Measurements from ENCODE around the gene LMAN2L. TPM values are rescaled to one million over a fixed set of nuclear protein-coding genes. Genes with fewer than 3 reads are reported as not detected.

The LMAN2L gene
- total and polyA plus RNA-seq, 2 donors (not counting 1 experiment from before 2014, with no cell fraction given) = 5.7 to 10.7 TPM

GRCh38 chr2:96683972-96684820 lies 55.7 kb downstream of the LMAN2L start:
- ChIA-PET CTCF (no interaction called here), POLR2A (no interaction called here)
- Histone ChIP-seq H3K79me2 (ENCODE audit: control insufficient read depth, insufficient read depth, low read length) (no peaks in the 10 kb centered on the region), H3K9ac (ENCODE audit: low read length) (no peak overlapping the region), H3K27me3 (replicated peaks in 1 of 4; ENCODE audit: control extremely low read depth in 1 of 4, control insufficient read depth in 3 of 4, insufficient read depth in 4 of 4, low read length in 3 of 4) (peaks cover 0 to 4% (median 1%) of the 10 kb centered on the region in 4 experiments), H3K4me2 (replicated peaks; ENCODE audit: low read depth, low read length, poor library complexity, severe bottlenecking) (no peak overlapping the region), H3K36me3 (replicated peaks in 1 of 2; ENCODE audit: control extremely low read depth in 1 of 2, control insufficient read depth in 1 of 2, extremely low read depth in 1 of 2, insufficient read depth in 2 of 2, low read length in 1 of 2) (no peaks in the 10 kb centered on the region), H3K9me3 (ENCODE audit: control extremely low read depth in 1 of 3, control insufficient read depth in 2 of 3, insufficient read depth in 1 of 3, low read length in 2 of 3) (no peaks in the 10 kb centered on the region), H2AFZ (ENCODE audit: insufficient read depth, low read depth, low read length, poor library complexity, severe bottlenecking) (no peak overlapping the region), H4K20me1 (ENCODE audit: control insufficient read depth, insufficient read depth, low read length, poor library complexity, severe bottlenecking) (no peaks in the 10 kb centered on the region), H3K4me3 (ENCODE audit: control extremely low read depth in 1 of 5, extremely low read depth in 1 of 5, insufficient read depth in 1 of 5, low read depth in 2 of 5, low read length in 4 of 5) (no peak overlapping the region), H3K27ac (ENCODE audit: low read length in 2 of 2) (no peak overlapping the region), H3K4me1 (ENCODE audit: control insufficient read depth in 2 of 2, insufficient read depth in 2 of 2, low read length in 2 of 2) (no peaks in the 10 kb centered on the region)
- WGBS (ENCODE audit: insufficient coverage) = 93% methylated on average over 13 of the region's 13 CpGs
- H3K4me1 Mint-ChIP-seq = no peaks in the 10 kb centered on the region
- H3K9me3 Mint-ChIP-seq (ENCODE audit: insufficient read depth) = no peaks in the 10 kb centered on the region
- DNase-seq = no peak
- TF ChIP-seq CTCF (IDR thresholded peaks at IDR 0.05) (no peak), EZH2 (IDR thresholded peaks at IDR 0.05; ENCODE audit: borderline replicate concordance, insufficient read depth, low read depth, low read length, poor library complexity, severe bottlenecking) (no peak)
- intact Hi-C loops (cut with micrococcal nuclease) = no loop called here
- ATAC-seq (ENCODE audit: low read depth) = no peak
- H3K27me3 Mint-ChIP-seq = peaks cover 17% of the 10 kb centered on the region
- no peak overlapping the region for H3K4me3 Mint-ChIP-seq
- H3K27ac Mint-ChIP-seq = no peak overlapping the region

GRCh38 chr2:96683307-96683706 lies 56.6 kb downstream of the LMAN2L start:
- Histone ChIP-seq H3K27ac (ENCODE audit: low read length in 2 of 2) (no peak overlapping the region), H3K9ac (ENCODE audit: low read length) (no peak overlapping the region), H3K4me2 (replicated peaks; ENCODE audit: low read depth, low read length, poor library complexity, severe bottlenecking) (no peak overlapping the region), H3K79me2 (ENCODE audit: control insufficient read depth, insufficient read depth, low read length) (no peaks in the 10 kb centered on the region), H4K20me1 (ENCODE audit: control insufficient read depth, insufficient read depth, low read length, poor library complexity, severe bottlenecking) (no peaks in the 10 kb centered on the region), H3K4me3 (ENCODE audit: control extremely low read depth in 1 of 5, extremely low read depth in 1 of 5, insufficient read depth in 1 of 5, low read depth in 2 of 5, low read length in 4 of 5) (no peak overlapping the region), H3K36me3 (replicated peaks in 1 of 2; ENCODE audit: control extremely low read depth in 1 of 2, control insufficient read depth in 1 of 2, extremely low read depth in 1 of 2, insufficient read depth in 2 of 2, low read length in 1 of 2) (no peaks in the 10 kb centered on the region), H3K27me3 (replicated peaks in 1 of 4; ENCODE audit: control extremely low read depth in 1 of 4, control insufficient read depth in 3 of 4, insufficient read depth in 4 of 4, low read length in 3 of 4) (peaks cover 0 to 4% (median 1%) of the 10 kb centered on the region in 4 experiments), H3K9me3 (ENCODE audit: control extremely low read depth in 1 of 3, control insufficient read depth in 2 of 3, insufficient read depth in 1 of 3, low read length in 2 of 3) (no peaks in the 10 kb centered on the region), H2AFZ (ENCODE audit: insufficient read depth, low read depth, low read length, poor library complexity, severe bottlenecking) (no peak overlapping the region), H3K4me1 (ENCODE audit: control insufficient read depth in 2 of 2, insufficient read depth in 2 of 2, low read length in 2 of 2) (no peaks in the 10 kb centered on the region)
- intact Hi-C loops (cut with micrococcal nuclease) = no loop called here
- Mint-ChIP-seq H3K4me3 (no peak overlapping the region), H3K27me3 (peaks cover 17% of the 10 kb centered on the region), H3K4me1 (no peaks in the 10 kb centered on the region), H3K9me3 (ENCODE audit: insufficient read depth) (no peaks in the 10 kb centered on the region), H3K27ac (no peak overlapping the region)
- ATAC-seq (ENCODE audit: low read depth) = no peak
- 87% methylated on average over 3 of the region's 5 CpGs for WGBS (ENCODE audit: insufficient coverage)
- no peak for DNase-seq
- no peak for TF ChIP-seq CTCF (IDR thresholded peaks at IDR 0.05)
- ChIA-PET POLR2A (no interaction called here), CTCF (no interaction called here)

All from B cell (primary cell).